Measurements from ENCODE around the gene NBPF15. TPM values are rescaled to one million over a fixed set of nuclear protein-coding genes. Genes with fewer than 3 reads are reported as not detected.
"Not testable (repeated sequence)": the region's sequence is repeated elsewhere in the genome, so short reads cannot be mapped to it uniquely, and the experiment has no call there.

NBPF15 gene
- 44.9 TPM for total RNA-seq
- 7.0 TPM for polyA plus RNA-seq (ENCODE audit: insufficient read depth, low read depth, low replicate concordance)
- long read RNA-seq, donor 1: 0 reads
- long read RNA-seq, donor 2: 0 reads
- long read RNA-seq, donor 3, partial matches to known transcripts: 7 of 7 reads
- long read RNA-seq, donor 3, other reads (novel, unspliced or antisense): 0 of 7 reads
- long read RNA-seq, donor 4, partial matches to known transcripts: 13 of 14 reads
- long read RNA-seq, donor 4, other reads (novel, unspliced or antisense): 0 of 14 reads
- long read RNA-seq, donor 5: 0 reads
- long read RNA-seq, donor 6: 0 reads
- long read RNA-seq, donor 7, partial matches to known transcripts: 5 of 25 reads
- long read RNA-seq, donor 7, other reads (novel, unspliced or antisense): 20 of 25 reads
- long read RNA-seq, donor 8: 0 reads
- long read RNA-seq, donor 9: 0 reads
- long read RNA-seq, donor 10, partial matches to known transcripts: 10 of 11 reads
- long read RNA-seq, donor 10, other reads (novel, unspliced or antisense): 0 of 11 reads

DNA sequence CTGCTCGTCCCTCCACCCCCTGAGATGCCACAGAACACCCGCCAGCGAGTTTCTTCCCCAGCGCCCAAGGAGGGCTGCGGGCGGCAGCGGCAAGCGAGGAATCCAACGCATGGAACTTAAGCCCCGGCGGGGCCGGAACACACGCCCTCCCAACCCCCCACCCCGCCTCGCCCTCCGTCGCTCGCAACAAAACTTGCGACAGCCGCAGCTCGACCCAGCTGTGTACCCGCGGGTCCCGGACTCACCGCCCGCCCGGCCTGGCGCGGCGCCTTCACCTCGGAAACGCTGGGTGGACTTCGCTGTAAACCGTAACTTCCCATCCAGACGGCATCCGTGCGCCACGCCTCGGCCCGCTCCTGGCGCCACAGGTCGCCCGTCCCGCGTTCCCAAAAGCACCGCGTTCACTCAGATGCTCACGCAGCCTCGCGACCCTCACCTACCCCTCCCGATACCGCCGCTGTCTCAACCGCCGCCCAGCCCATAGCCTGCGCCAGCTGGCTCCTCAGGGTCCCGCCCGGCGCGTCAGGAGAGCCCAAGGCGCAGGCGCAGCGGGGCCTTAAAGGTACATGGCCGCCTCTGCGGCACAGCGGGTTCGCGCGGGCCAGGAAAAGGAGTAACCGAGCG, at the start of gene NBPF15:
Gene NBPF15, minus strand, starts transcription at position 534 of the 624 bp plus-strand sequence. CDS start 21,666 bp downstream, outside the sequence.
- intact Hi-C loops (cut with DNase I); H3K9me3 ChIP-seq (ENCODE audit: control insufficient read depth in 2 of 3, insufficient read depth in 1 of 3, low read length in 3 of 3); H3K27me3 ChIP-seq (ENCODE audit: control insufficient read depth, insufficient read depth, low read length); H3K9ac ChIP-seq (ENCODE audit: low read length in 3 of 3); FAIRE-seq; H3K36me3 ChIP-seq (ENCODE audit: control insufficient read depth in 2 of 3, insufficient read depth in 3 of 3, low read length in 3 of 3); H3K27ac ChIP-seq (ENCODE audit: low read depth in 2 of 2, low read length in 2 of 2); H3K4me1 ChIP-seq (ENCODE audit: control insufficient read depth in 2 of 3, insufficient read depth in 2 of 3, low read depth in 1 of 3, low read length in 3 of 3): not testable (repeated sequence)
- DNase-seq: peak; percentile 66 to 91 (median 84)
- peak within 1 kb of the TSS; percentile 14 to 46 (median 44) for H3K4me3 ChIP-seq (ENCODE audit: low read length in 3 of 3)

GRCh38 chr1:144496429-144496828, 35.0 kb upstream of the NBPF15 start:
- intact Hi-C loops (cut with DNase I); H3K4me1 ChIP-seq (ENCODE audit: control insufficient read depth in 2 of 3, insufficient read depth in 2 of 3, low read depth in 1 of 3, low read length in 3 of 3); H3K9me3 ChIP-seq (ENCODE audit: control insufficient read depth in 2 of 3, insufficient read depth in 1 of 3, low read length in 3 of 3); H3K4me3 ChIP-seq (ENCODE audit: low read length in 3 of 3); H3K27me3 ChIP-seq (ENCODE audit: control insufficient read depth, insufficient read depth, low read length); DNase-seq; H3K9ac ChIP-seq (ENCODE audit: low read length in 3 of 3); H3K27ac ChIP-seq (ENCODE audit: low read depth in 2 of 2, low read length in 2 of 2); FAIRE-seq; H3K36me3 ChIP-seq (ENCODE audit: control insufficient read depth in 2 of 3, insufficient read depth in 3 of 3, low read length in 3 of 3): not testable (repeated sequence)

DNA sequence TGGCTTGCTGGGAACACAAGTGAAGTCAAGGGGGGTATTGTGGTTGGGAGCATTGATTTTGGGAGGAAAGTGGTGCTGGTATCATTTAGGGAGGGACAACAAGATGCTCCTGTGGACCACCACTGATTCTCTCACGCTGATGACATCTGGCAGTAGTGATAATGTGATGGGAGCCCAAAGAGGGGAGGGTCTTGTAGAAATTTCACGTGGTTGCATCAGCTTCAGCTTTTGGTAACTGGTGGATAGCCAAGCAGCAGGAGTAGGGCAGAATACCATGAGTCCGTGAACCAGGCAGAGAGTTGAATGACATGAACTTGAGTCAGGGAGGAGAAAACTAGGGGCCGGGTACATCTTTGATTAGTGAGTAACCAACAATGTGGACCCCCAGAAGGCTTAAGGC, 32.7 kb upstream of the NBPF15 start:
- H3K4me3 ChIP-seq (ENCODE audit: low read length in 3 of 3); DNase-seq; H3K4me1 ChIP-seq (ENCODE audit: control insufficient read depth in 2 of 3, insufficient read depth in 2 of 3, low read depth in 1 of 3, low read length in 3 of 3); H3K9me3 ChIP-seq (ENCODE audit: control insufficient read depth in 2 of 3, insufficient read depth in 1 of 3, low read length in 3 of 3); H3K27me3 ChIP-seq (ENCODE audit: control insufficient read depth, insufficient read depth, low read length); H3K27ac ChIP-seq (ENCODE audit: low read depth in 2 of 2, low read length in 2 of 2); intact Hi-C loops (cut with DNase I); H3K9ac ChIP-seq (ENCODE audit: low read length in 3 of 3); H3K36me3 ChIP-seq (ENCODE audit: control insufficient read depth in 2 of 3, insufficient read depth in 3 of 3, low read length in 3 of 3); FAIRE-seq: not testable (repeated sequence)

DNA sequence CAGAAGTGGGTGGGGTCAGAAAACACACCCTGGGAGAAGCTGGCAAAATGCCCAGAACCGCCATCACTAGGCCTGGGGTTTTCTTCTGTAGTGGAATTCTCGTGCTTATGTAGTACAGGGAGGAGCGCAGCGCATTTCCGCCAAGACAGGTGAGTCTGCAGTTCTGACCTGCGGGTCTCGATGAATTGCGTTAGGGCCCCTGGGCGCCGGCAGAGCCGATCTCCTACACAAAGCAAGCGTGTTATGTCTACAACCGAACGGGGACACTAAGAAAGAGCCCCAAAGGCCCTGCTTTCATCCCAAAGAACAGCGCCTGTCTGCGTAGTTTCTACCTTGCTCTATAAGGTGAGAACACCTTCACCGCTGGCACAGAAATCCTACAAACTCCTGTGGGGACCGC, 28.9 kb upstream of the NBPF15 start:
- H3K9ac ChIP-seq (ENCODE audit: low read length in 3 of 3); H3K36me3 ChIP-seq (ENCODE audit: control insufficient read depth in 2 of 3, insufficient read depth in 3 of 3, low read length in 3 of 3); H3K9me3 ChIP-seq (ENCODE audit: control insufficient read depth in 2 of 3, insufficient read depth in 1 of 3, low read length in 3 of 3); H3K27ac ChIP-seq (ENCODE audit: low read depth in 2 of 2, low read length in 2 of 2); H3K4me1 ChIP-seq (ENCODE audit: control insufficient read depth in 2 of 3, insufficient read depth in 2 of 3, low read depth in 1 of 3, low read length in 3 of 3); intact Hi-C loops (cut with DNase I); FAIRE-seq; H3K4me3 ChIP-seq (ENCODE audit: low read length in 3 of 3); H3K27me3 ChIP-seq (ENCODE audit: control insufficient read depth, insufficient read depth, low read length): not testable (repeated sequence)
- DNase-seq: peak in 3 of 5 donors; percentile 1 to 28 (median 3)

DNA sequence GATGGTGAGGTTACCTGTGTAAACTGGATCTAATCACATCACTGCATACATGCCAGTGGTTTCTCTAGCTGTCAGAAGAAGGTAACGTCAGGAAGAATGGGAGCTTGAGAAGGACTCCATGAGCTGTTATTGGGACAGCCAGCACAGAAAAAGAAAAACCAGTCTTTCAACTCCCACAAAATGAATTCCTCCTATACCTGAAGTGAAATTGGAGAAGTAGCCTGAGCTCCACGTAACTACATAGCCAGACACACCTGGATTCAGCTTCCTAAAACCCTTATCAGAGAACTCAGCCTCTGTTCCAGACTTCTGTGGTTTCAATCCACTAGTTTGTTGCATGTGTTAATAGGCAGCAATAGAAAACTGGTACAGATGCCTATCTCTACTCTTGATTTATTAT, 25.5 kb upstream of the NBPF15 start:
- H3K27ac ChIP-seq (ENCODE audit: low read depth in 2 of 2, low read length in 2 of 2); H3K4me1 ChIP-seq (ENCODE audit: control insufficient read depth in 2 of 3, insufficient read depth in 2 of 3, low read depth in 1 of 3, low read length in 3 of 3); H3K36me3 ChIP-seq (ENCODE audit: control insufficient read depth in 2 of 3, insufficient read depth in 3 of 3, low read length in 3 of 3); H3K9ac ChIP-seq (ENCODE audit: low read length in 3 of 3); H3K9me3 ChIP-seq (ENCODE audit: control insufficient read depth in 2 of 3, insufficient read depth in 1 of 3, low read length in 3 of 3); FAIRE-seq; H3K27me3 ChIP-seq (ENCODE audit: control insufficient read depth, insufficient read depth, low read length); H3K4me3 ChIP-seq (ENCODE audit: low read length in 3 of 3); intact Hi-C loops (cut with DNase I): not testable (repeated sequence)
- DNase-seq: peak in 3 of 5 donors; percentile 5 to 45 (median 19)

GRCh38 chr1:144485048-144485993, 23.9 kb upstream of the NBPF15 start:
- FAIRE-seq; intact Hi-C loops (cut with DNase I): not testable (repeated sequence)

GRCh38 chr1:144473897-144474296, 12.4 kb upstream of the NBPF15 start:
- FAIRE-seq; H3K4me3 ChIP-seq (ENCODE audit: low read length in 3 of 3); intact Hi-C loops (cut with DNase I); H3K27me3 ChIP-seq (ENCODE audit: control insufficient read depth, insufficient read depth, low read length); H3K9ac ChIP-seq (ENCODE audit: low read length in 3 of 3); DNase-seq; H3K4me1 ChIP-seq (ENCODE audit: control insufficient read depth in 2 of 3, insufficient read depth in 2 of 3, low read depth in 1 of 3, low read length in 3 of 3); H3K27ac ChIP-seq (ENCODE audit: low read depth in 2 of 2, low read length in 2 of 2); H3K9me3 ChIP-seq (ENCODE audit: control insufficient read depth in 2 of 3, insufficient read depth in 1 of 3, low read length in 3 of 3); H3K36me3 ChIP-seq (ENCODE audit: control insufficient read depth in 2 of 3, insufficient read depth in 3 of 3, low read length in 3 of 3): not testable (repeated sequence)

More at GRCh38 chr1:144485048-144485993, 23.9 kb upstream of the NBPF15 start:
- DNase-seq; H3K9ac ChIP-seq (ENCODE audit: low read length in 3 of 3); H3K27ac ChIP-seq (ENCODE audit: low read depth in 2 of 2, low read length in 2 of 2); H3K9me3 ChIP-seq (ENCODE audit: control insufficient read depth in 2 of 3, insufficient read depth in 1 of 3, low read length in 3 of 3); H3K27me3 ChIP-seq (ENCODE audit: control insufficient read depth, insufficient read depth, low read length); H3K4me1 ChIP-seq (ENCODE audit: control insufficient read depth in 2 of 3, insufficient read depth in 2 of 3, low read depth in 1 of 3, low read length in 3 of 3); H3K4me3 ChIP-seq (ENCODE audit: low read length in 3 of 3); H3K36me3 ChIP-seq (ENCODE audit: control insufficient read depth in 2 of 3, insufficient read depth in 3 of 3, low read length in 3 of 3): not testable (repeated sequence)
